GM12878 (cell line): ENCODE data around the gene TFAM. TPM values are rescaled to one million over a fixed set of nuclear protein-coding genes. Genes with fewer than 3 reads are reported as not detected.

Experiments used
- ATAC-seq: fragments of 200-7000 bp; cut with Tn5 transposase; 3 replicates; pipeline ENCODE4 v1.9.1; 2020; ENCODE audit warnings: mild to moderate bottlenecking, moderate library complexity
- BruUV-seq: library from RNA; stranded (reverse); fragments of 400-500 nt; replicated peaks from 2 replicates; lab custom pipeline; 2021; lab: Mats Ljungman, UMichigan
- CTCF ChIA-PET: fragments of 300-600 bp; sonication (Branson Sonifier 250); formaldehyde crosslinking; extraction: SDS; loops from one replicate; lab custom pipeline; 2021; ENCODE audit warnings: inconsistent platforms; lab: Yijun Ruan, JAX
- POLR2A ChIA-PET: fragments of 350-600 bp; formaldehyde crosslinking; extraction: SDS; loops from one replicate; lab custom pipeline; 2021; ENCODE audit warnings: inconsistent platforms; lab: Charles Lee
- RAD21 ChIA-PET: fragments of 300-600 bp; sonication (Branson Sonifier 250); formaldehyde crosslinking; loops from one replicate; lab custom pipeline; 2023; ENCODE audit warnings: antibody characterized with exemption; ENCODE audit not compliant: unreplicated experiment; lab: Charles Lee
- SMC1A ChIA-PET: fragments of 300-600 bp; sonication (Branson Sonifier 250); formaldehyde crosslinking; loops from one replicate; lab custom pipeline; 2023; ENCODE audit not compliant: unreplicated experiment, uncharacterized antibody; lab: Charles Lee
- DNase-seq: peaks from one replicate; pipeline ENCODE4 v3.0.0-alpha.2; 2011; ENCODE audit warnings: low read depth, low spot score
- FAIRE-seq: peaks from 3 replicates; lab custom pipeline; 2011; peaks lifted over from hg19 to GRCh38; lab: Jason Lieb, UNC
- H2AFZ ChIP-seq: 2 replicates; pipeline ENCODE4 v1.6.0; 2011; ENCODE audit warnings: low read depth, low read length, control low read depth; ENCODE audit not compliant: control insufficient read depth
- H3K27ac ChIP-seq: 2 replicates; pipeline ENCODE4 v1.5.1; 2011; ENCODE audit warnings: control low read depth; ENCODE audit not compliant: control insufficient read depth, insufficient read depth
- H3K27me3 ChIP-seq, 2 experiments: replicated peaks in 1 of 2; 2 replicates each; pipeline versions ENCODE4 v1.6.0 to v1.6.1; 2011; ENCODE audit warnings: low read length in 1 of 2; ENCODE audit not compliant: control insufficient read depth in 2 of 2, insufficient read depth in 2 of 2
- H3K36me3 ChIP-seq, 2 experiments: 2 replicates each; pipeline ENCODE4 v1.5.1; 2011; ENCODE audit warnings: low read length in 1 of 2; ENCODE audit not compliant: control insufficient read depth in 2 of 2, insufficient read depth in 2 of 2
- H3K4me1 ChIP-seq: 2 replicates; pipeline ENCODE4 v1.6.1; 2011; ENCODE audit warnings: mild to moderate bottlenecking, low read length, moderate library complexity, mixed read lengths; ENCODE audit not compliant: control insufficient read depth, insufficient read depth
- H3K4me2 ChIP-seq: 2 replicates; pipeline ENCODE4 v1.6.0; 2011; ENCODE audit warnings: control low read depth; ENCODE audit not compliant: control insufficient read depth, insufficient read depth
- H3K4me3 ChIP-seq: fragments of 200-600 bp; sonication (generic); 2 replicates; pipeline ENCODE4 v1.5.1; 2016
- H3K79me2 ChIP-seq: 2 replicates; pipeline ENCODE4 v1.6.0; 2011; ENCODE audit warnings: low read length; ENCODE audit not compliant: control insufficient read depth, insufficient read depth
- H3K9ac ChIP-seq: 2 replicates; pipeline ENCODE4 v1.8.0; 2011; ENCODE audit warnings: low read length, control low read depth, mixed read lengths; ENCODE audit not compliant: control insufficient read depth, insufficient read depth
- H3K9me3 ChIP-seq: replicated peaks from 3 replicates; pipeline ENCODE4 v1.5.1; 2011; ENCODE audit warnings: mild to moderate bottlenecking, low read length; ENCODE audit not compliant: control insufficient read depth, insufficient read depth
- H4K20me1 ChIP-seq: 2 replicates; pipeline ENCODE4 v1.6.0; 2011; ENCODE audit not compliant: control insufficient read depth, insufficient read depth
- NFYB ChIP-seq: IDR thresholded peaks from 2 replicates; pipeline ENCODE4 v1.6.1; 2011; ENCODE audit warnings: low read depth, mild to moderate bottlenecking, low read length, improper control_type of control experiment, moderate library complexity; ENCODE audit not compliant: insufficient read depth
- NKRF ChIP-seq: fragments of 450-650 bp; conservative IDR thresholded peaks from 2 replicates; pipeline ENCODE4 v1.6.1; 2017; ENCODE audit warnings: mild to moderate bottlenecking, moderate library complexity
- PAX5 ChIP-seq: IDR thresholded peaks from 2 replicates; pipeline ENCODE4 v1.6.1; 2011; ENCODE audit warnings: low read depth, low read length, borderline replicate concordance
- PML ChIP-seq: IDR thresholded peaks from 2 replicates; pipeline ENCODE4 v1.6.1; 2012; ENCODE audit warnings: low read length, inconsistent platforms
- RBBP5 ChIP-seq: fragments of 200-600 bp; sonication (generic); conservative IDR thresholded peaks from 2 replicates; pipeline ENCODE4 v1.6.1; 2016
- WRNIP1 ChIP-seq: IDR thresholded peaks from 2 replicates; pipeline ENCODE4 v1.6.1; 2011; ENCODE audit warnings: low read depth, low read length, improper control_type of control experiment, borderline replicate concordance
- ZNF384 ChIP-seq: IDR thresholded peaks from 2 replicates; pipeline ENCODE4 v1.6.1; 2012; ENCODE audit warnings: low read depth, mild to moderate bottlenecking, low read length, improper control_type of control experiment, borderline replicate concordance
- ZNF592 ChIP-seq: fragments of 450-650 bp; IDR thresholded peaks from 2 replicates; pipeline ENCODE4 v1.6.1; 2017; ENCODE audit warnings: mild to moderate bottlenecking, moderate library complexity
- WGBS: methylation state at CpG from one replicate; pipeline ENCODE4 v1.1.6; 2016; ENCODE audit warnings: low lambda C conversion rate; ENCODE audit not compliant: insufficient replicate concordance, insufficient coverage; ENCODE audit errors: missing lambda C conversion rate; 5-methylcytosine and 5-hydroxymethylcytosine counted together
- in situ Hi-C: fragments of 300-500 bp; cut with MboI; formaldehyde crosslinking; loops from 9 replicates; pipeline ENCODE4 v1.14.3; 2018; ENCODE audit warnings: mixed read lengths
- intact Hi-C: fragments of 100-400 bp; cut with micrococcal nuclease; formaldehyde crosslinking; loops from one replicate; pipeline ENCODE4 v1.14.2; 2022; ENCODE audit not compliant: unreplicated experiment
- polyA plus RNA-seq, 11 experiments: library from polyadenylated mRNA; depleted of rRNA in 4 of 11; unstranded in 6 of 11; stranded (reverse) in 5 of 11; fragments of >200 nt; fragmentation: Nextera tagmentation in 4 of 11; fragmentation: Illumina TruSeq in 1 of 11; extraction: Ambion mirVana in 4 of 11; extraction: Trizol in 1 of 11; gene quantifications; 1 replicate in 1 of 11; 2 replicates in 10 of 11; pipeline versions ENCODE4 v1.2.1 to v1.2.3, GENCODE V29; 2011 to 2016; ENCODE audit warnings: inconsistent platforms in 2 of 11, missing spikeins in 2 of 11, low read depth in 1 of 11
- total RNA-seq, 4 experiments: library from RNA; depleted of rRNA in 3 of 4; stranded (reverse); fragments of >200 nt in 3 of 4; fragmentation: Illumina TruSeq in 1 of 4; extraction: Trizol in 1 of 4; gene quantifications; 2 replicates each; pipeline versions ENCODE4 v1.2.1 to v1.2.3, GENCODE V29; 2013 to 2021
- TF ChIP-seq, protein P1 (sequence below): fragments of 150-350 bp; IDR thresholded peaks from 2 replicates; pipeline ENCODE4 v1.6.1; 2016; ENCODE audit warnings: low read depth, low read length

Gene TFAM
- total and polyA plus RNA-seq, 10 of the 15 experiments (the other 5 are each of a cell fraction or from before 2014, with no cell fraction given) = 44.9 to 135 (median 93.3) TPM

DNA sequence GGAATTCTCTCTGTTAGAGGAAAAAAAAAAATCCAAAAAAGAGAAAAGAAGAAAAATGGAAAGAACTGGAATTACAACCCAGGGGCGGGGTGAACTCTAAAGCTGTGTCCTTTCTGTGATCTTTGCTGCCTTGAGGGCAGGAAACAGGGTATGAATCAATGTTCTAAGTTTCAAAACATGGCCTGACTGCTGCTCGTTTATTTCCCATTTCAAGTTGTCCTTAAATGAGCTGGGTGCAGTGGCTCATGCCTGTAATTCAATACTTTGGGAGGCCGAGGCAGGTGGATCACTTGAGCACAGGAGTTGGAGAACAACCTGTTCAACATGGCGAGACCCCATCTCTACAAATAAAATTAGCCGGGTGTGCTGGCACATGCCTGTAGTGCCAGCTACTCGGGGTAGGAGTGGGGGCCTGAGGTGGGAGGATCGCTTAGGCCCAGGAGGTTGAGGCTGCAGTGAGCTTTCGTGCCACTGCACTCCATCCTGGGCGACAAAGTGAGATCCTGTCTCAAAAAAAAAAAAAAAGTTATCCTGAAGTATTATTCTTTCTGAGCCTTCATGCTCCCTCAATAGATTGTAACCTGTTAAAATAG, 24.7 kb upstream of the TFAM start:
- Histone ChIP-seq H4K20me1 (no peaks in the 10 kb centered on the region), H3K79me2 (no peaks in the 10 kb centered on the region), H3K4me3 (no peak overlapping the region), H2AFZ (no peak overlapping the region), H3K27me3 (no peaks in the 10 kb centered on the region), H3K4me2 (no peak overlapping the region), H3K9ac (no peak overlapping the region)
- DNase-seq (no peak), FAIRE-seq (no peak)
- intact Hi-C loops = no loop called here
- ChIA-PET CTCF (interaction anchor here (1.0 to 1.3 kb wide), 3 partner anchors 11 to 18 kb away, joined by 3 read pairs; no protein-coding TSS in a partner anchor), POLR2A (interaction anchor here (1.4 kb wide), 1 partner anchor 11 kb away, joined by 4 read pairs; no protein-coding TSS in a partner anchor), SMC1A (interaction anchor here (0.9 kb wide), 1 partner anchor 25 kb away, joined by 3 read pairs; the partner anchor contains the start of gene TFAM)
- 88% methylated on average over 9 of the region's 9 CpGs for WGBS
- in situ Hi-C loops = no loop called here
- TF ChIP-seq NFYB = no peak
- TF ChIP-seq, protein P1, sequence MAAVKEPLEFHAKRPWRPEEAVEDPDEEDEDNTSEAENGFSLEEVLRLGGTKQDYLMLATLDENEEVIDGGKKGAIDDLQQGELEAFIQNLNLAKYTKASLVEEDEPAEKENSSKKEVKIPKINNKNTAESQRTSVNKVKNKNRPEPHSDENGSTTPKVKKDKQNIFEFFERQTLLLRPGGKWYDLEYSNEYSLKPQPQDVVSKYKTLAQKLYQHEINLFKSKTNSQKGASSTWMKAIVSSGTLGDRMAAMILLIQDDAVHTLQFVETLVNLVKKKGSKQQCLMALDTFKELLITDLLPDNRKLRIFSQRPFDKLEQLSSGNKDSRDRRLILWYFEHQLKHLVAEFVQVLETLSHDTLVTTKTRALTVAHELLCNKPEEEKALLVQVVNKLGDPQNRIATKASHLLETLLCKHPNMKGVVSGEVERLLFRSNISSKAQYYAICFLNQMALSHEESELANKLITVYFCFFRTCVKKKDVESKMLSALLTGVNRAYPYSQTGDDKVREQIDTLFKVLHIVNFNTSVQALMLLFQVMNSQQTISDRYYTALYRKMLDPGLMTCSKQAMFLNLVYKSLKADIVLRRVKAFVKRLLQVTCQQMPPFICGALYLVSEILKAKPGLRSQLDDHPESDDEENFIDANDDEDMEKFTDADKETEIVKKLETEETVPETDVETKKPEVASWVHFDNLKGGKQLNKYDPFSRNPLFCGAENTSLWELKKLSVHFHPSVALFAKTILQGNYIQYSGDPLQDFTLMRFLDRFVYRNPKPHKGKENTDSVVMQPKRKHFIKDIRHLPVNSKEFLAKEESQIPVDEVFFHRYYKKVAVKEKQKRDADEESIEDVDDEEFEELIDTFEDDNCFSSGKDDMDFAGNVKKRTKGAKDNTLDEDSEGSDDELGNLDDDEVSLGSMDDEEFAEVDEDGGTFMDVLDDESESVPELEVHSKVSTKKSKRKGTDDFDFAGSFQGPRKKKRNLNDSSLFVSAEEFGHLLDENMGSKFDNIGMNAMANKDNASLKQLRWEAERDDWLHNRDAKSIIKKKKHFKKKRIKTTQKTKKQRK = no peak
- no peak for TF ChIP-seq PAX5
- TF ChIP-seq ZNF384 = no peak
- no peak for TF ChIP-seq ZNF592
- no peak for TF ChIP-seq WRNIP1
- TF ChIP-seq PML = no peak
- TF ChIP-seq RBBP5 = no peak
- TF ChIP-seq NKRF = no peak
- TF ChIP-seq, all 136 proteins: peak for 0
- RAD21 ChIA-PET = interaction anchor here (1.3 kb wide), 1 partner anchor 8 kb away, joined by 4 read pairs; no protein-coding TSS in a partner anchor
- no peaks in the 10 kb centered on the region for H3K4me1 ChIP-seq
- no peak for ATAC-seq
- H3K9me3 ChIP-seq = no peaks in the 10 kb centered on the region
- H3K27ac ChIP-seq = no peak overlapping the region
- BruUV-seq = no TSS peak
- H3K36me3 ChIP-seq = no peaks in the 10 kb centered on the region; a peak in 1 of 4 replicates
